Natural killer cell (primary cell): ENCODE measurements around the gene MMAA. TPM values are rescaled to one million over a fixed set of nuclear protein-coding genes. Genes with fewer than 3 reads are reported as not detected.

Source experiments
- ATAC-seq, 3 donors: fragments of 150-1000 bp in 2 of 3; fragments of 200-7000 bp in 1 of 3; cut with Tn5 transposase; 1 replicate in 1 of 3; 2 replicates in 2 of 3; pipeline ENCODE4 v1.10.0; 2021; ENCODE audit warnings: mild to moderate bottlenecking in 2 of 3, moderate library complexity in 2 of 3
- DNase-seq, 2 donors: peaks; one replicate each; pipeline versions ENCODE4 v3.0.0 to v3.0.0-alpha.2; 2013 to 2021; ENCODE audit warnings: mixed read lengths in 1 of 2
- H3K27ac ChIP-seq: one replicate; pipeline ENCODE4 v1.5.1; 2013; ENCODE audit warnings: mild to moderate bottlenecking, low read length
- H3K27me3 ChIP-seq: one replicate; pipeline ENCODE4 v1.6.1; 2013; ENCODE audit warnings: low read length; ENCODE audit not compliant: control insufficient read depth, insufficient read depth
- H3K36me3 ChIP-seq: one replicate; pipeline ENCODE4 v1.6.1; 2013; ENCODE audit warnings: low read length; ENCODE audit not compliant: control insufficient read depth, insufficient read depth
- H3K4me1 ChIP-seq: one replicate; pipeline ENCODE4 v1.6.1; 2013; ENCODE audit warnings: low read length; ENCODE audit not compliant: control insufficient read depth, insufficient read depth
- H3K4me3 ChIP-seq: one replicate; pipeline ENCODE4 v1.5.1; 2013; ENCODE audit warnings: low read length
- H3K9me3 ChIP-seq: one replicate; pipeline ENCODE4 v1.6.1; 2013; ENCODE audit warnings: low read length; ENCODE audit not compliant: control insufficient read depth, insufficient read depth
- H3K27ac Mint-ChIP-seq, 2 donors: one replicate each; pipeline ENCODE4 v1.8.0; 2022; ENCODE audit warnings: mild to moderate bottlenecking in 2 of 2, mixed read lengths in 2 of 2, moderate library complexity in 1 of 2
- H3K27me3 Mint-ChIP-seq, 2 donors: one replicate each; pipeline ENCODE4 v1.8.0; 2022; ENCODE audit warnings: low read depth in 2 of 2, mixed read lengths in 2 of 2
- H3K36me3 Mint-ChIP-seq: one replicate; pipeline ENCODE4 v1.8.0; 2022; ENCODE audit warnings: mixed read lengths
- H3K4me1 Mint-ChIP-seq, 2 donors: one replicate each; pipeline ENCODE4 v1.8.0; 2022; ENCODE audit warnings: mixed read lengths in 2 of 2
- H3K4me3 Mint-ChIP-seq: one replicate; pipeline ENCODE4 v1.8.0; 2022; ENCODE audit warnings: mild to moderate bottlenecking, moderate library complexity, mixed read lengths
- H3K9me3 Mint-ChIP-seq, 2 donors: one replicate each; pipeline ENCODE4 v1.8.0; 2022; ENCODE audit warnings: mixed read lengths in 2 of 2
- WGBS: methylation state at CpG from one replicate; pipeline ENCODE4 v1.1.7; 2013; ENCODE audit warnings: missing lambda C conversion rate; ENCODE audit not compliant: insufficient coverage; 5-methylcytosine and 5-hydroxymethylcytosine counted together
- intact Hi-C: fragments of 100-400 bp; cut with micrococcal nuclease; formaldehyde crosslinking; loops from one replicate; pipeline ENCODE4 v1.14.2; 2022
- total RNA-seq, 4 donors: library from RNA; stranded (reverse); fragments of 120-200 nt in 1 of 4; gene quantifications; one replicate each; pipeline versions ENCODE4 v1.2.3 to v1.2.4, GENCODE V29; 2013 to 2022
- TF ChIP-seq, protein P1 (sequence below): fragments of 200-600 bp; IDR thresholded peaks from one replicate; pipeline ENCODE4 v1.8.0; 2022; ENCODE audit warnings: antibody characterized with exemption

MMAA gene
- total RNA-seq, 3 donors from 2014 or later (not counting 1 experiment from before 2014, with no cell fraction given): 7.8 to 11.7 (median 9.7) TPM

DNA sequence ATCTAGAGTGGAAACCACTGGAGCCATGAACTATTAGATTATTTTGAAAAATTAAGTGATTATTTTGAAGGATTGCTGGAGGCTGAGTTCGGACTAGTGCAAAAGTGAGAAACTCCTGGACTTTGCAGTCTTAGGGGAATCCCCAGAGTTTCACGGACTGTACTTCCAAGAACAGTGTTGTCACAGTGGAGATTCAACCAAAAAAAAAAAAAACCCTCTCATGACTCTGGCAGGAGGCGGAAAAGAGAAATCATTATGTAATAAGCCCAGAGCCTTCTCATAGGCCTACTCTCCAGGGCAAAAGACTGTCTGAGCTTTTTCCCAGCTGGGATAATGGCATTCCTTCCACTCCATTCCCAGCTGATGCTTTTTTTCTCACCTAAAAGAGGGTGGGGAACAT is 44.0 kb downstream of the MMAA start:
- DNase-seq (no peak), ATAC-seq (no peak)
- Histone ChIP-seq H3K9me3 (no peaks in the 10 kb centered on the region), H3K4me3 (no peak overlapping the region), H3K4me1 (no peaks in the 10 kb centered on the region), H3K27me3 (no peaks in the 10 kb centered on the region), H3K36me3 (no peaks in the 10 kb centered on the region), H3K27ac (no peak overlapping the region)
- H3K4me1 Mint-ChIP-seq: no peaks in the 10 kb centered on the region
- WGBS: 96% methylated on average over 3 of the region's 3 CpGs
- H3K27ac Mint-ChIP-seq: no peak overlapping the region
- no peaks in the 10 kb centered on the region for H3K27me3 Mint-ChIP-seq
- peaks cover 0 to 6% of the 10 kb centered on the region in 2 donors for H3K9me3 Mint-ChIP-seq
- peaks cover 18% of the 10 kb centered on the region for H3K36me3 Mint-ChIP-seq
- TF ChIP-seq, protein P1, sequence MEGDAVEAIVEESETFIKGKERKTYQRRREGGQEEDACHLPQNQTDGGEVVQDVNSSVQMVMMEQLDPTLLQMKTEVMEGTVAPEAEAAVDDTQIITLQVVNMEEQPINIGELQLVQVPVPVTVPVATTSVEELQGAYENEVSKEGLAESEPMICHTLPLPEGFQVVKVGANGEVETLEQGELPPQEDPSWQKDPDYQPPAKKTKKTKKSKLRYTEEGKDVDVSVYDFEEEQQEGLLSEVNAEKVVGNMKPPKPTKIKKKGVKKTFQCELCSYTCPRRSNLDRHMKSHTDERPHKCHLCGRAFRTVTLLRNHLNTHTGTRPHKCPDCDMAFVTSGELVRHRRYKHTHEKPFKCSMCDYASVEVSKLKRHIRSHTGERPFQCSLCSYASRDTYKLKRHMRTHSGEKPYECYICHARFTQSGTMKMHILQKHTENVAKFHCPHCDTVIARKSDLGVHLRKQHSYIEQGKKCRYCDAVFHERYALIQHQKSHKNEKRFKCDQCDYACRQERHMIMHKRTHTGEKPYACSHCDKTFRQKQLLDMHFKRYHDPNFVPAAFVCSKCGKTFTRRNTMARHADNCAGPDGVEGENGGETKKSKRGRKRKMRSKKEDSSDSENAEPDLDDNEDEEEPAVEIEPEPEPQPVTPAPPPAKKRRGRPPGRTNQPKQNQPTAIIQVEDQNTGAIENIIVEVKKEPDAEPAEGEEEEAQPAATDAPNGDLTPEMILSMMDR: no peak
- intact Hi-C loops: no loop called here
- no peak overlapping the region for H3K4me3 Mint-ChIP-seq

DNA sequence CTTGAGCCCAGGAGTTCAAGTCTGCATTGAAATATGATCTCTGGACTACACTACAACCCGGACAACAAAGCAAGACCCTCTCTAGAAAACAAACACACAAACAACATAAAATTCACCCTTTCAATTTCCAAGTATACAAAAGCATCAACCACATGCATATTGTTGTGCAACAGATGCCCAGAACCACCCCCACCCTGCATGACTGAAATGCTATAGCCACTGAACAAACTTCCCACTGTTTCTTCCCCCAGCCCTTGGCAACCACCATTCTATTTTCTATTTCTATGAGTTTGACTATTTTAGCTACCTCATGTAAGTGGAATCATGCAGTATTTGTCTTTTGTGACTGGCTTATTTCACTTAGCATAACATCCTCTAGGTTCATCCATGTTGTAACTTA is 46.6 kb downstream of the MMAA start:
- Mint-ChIP-seq H3K36me3 (peaks cover 9% of the 10 kb centered on the region), H3K27me3 (no peaks in the 10 kb centered on the region), H3K4me3 (no peak overlapping the region), H3K27ac (no peak overlapping the region), H3K4me1 (no peaks in the 10 kb centered on the region), H3K9me3 (peaks cover 0 to 6% of the 10 kb centered on the region in 2 donors)
- TF ChIP-seq, protein P1: no peak
- DNase-seq (no peak), ATAC-seq (no peak)
- Histone ChIP-seq H3K9me3 (no peaks in the 10 kb centered on the region), H3K27me3 (no peaks in the 10 kb centered on the region), H3K4me1 (no peaks in the 10 kb centered on the region), H3K4me3 (no peak overlapping the region), H3K27ac (no peak overlapping the region), H3K36me3 (no peaks in the 10 kb centered on the region)
- WGBS: 89% methylated on average over 1 of the region's 1 CpG
- intact Hi-C loops: no loop called here

DNA sequence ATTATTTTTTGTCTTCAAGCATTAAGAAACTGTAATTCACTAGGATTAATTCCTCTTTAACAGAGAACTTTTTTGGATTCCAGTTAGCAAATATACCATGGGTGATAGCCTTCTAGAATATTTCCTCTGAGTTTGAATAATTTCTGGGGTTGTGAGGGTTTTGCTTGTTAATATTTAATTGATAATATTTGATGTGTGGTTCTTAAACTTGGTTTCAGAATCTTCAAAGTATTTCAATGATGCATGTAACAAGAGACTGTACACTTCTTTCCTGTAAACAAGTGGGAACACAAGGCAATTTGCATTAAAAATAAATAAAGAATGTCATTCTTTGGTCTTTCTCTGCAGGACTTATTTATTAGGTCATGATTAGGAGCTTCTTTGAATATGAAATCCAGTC is 51.2 kb downstream of the MMAA start:
- Histone ChIP-seq H3K27me3 (no peaks in the 10 kb centered on the region), H3K36me3 (no peaks in the 10 kb centered on the region), H3K4me1 (no peaks in the 10 kb centered on the region), H3K4me3 (no peak overlapping the region), H3K27ac (no peak overlapping the region), H3K9me3 (no peaks in the 10 kb centered on the region)
- Mint-ChIP-seq H3K36me3 (no peaks in the 10 kb centered on the region), H3K27ac (no peak overlapping the region), H3K9me3 (no peaks in the 10 kb centered on the region), H3K27me3 (no peaks in the 10 kb centered on the region), H3K4me1 (no peaks in the 10 kb centered on the region), H3K4me3 (no peak overlapping the region)
- ATAC-seq (no peak), DNase-seq (no peak)
- TF ChIP-seq, protein P1: no peak
- intact Hi-C loops: no loop called here

DNA sequence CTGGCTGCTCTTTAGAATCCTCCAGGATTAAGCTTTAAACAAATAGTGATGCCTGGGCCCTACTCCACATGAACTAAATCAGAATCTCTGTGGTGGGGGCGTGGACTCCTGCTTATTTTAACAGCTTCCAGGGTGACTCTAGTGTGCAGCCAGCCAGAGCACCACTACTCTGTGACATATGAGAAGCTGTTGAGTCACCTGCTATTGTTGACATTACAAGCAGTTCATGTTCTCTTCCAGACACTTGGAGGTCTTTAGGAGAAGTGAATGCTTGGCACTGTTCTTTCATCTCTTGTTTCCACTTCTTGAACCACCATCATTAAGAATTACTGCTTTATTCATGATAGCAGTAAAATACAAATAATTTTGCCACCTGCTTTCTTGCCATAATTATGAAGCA is 60.3 kb downstream of the MMAA start:
- H3K4me3 Mint-ChIP-seq: no peak overlapping the region
- DNase-seq (no peak), ATAC-seq (no peak)
- peaks cover 5 to 36% of the 10 kb centered on the region in 2 donors for H3K27me3 Mint-ChIP-seq
- no peaks in the 10 kb centered on the region for H3K27me3 ChIP-seq
- no peaks in the 10 kb centered on the region for H3K9me3 Mint-ChIP-seq
- no peaks in the 10 kb centered on the region for H3K9me3 ChIP-seq
- no peaks in the 10 kb centered on the region for H3K4me1 Mint-ChIP-seq
- H3K27ac ChIP-seq: no peak overlapping the region
- H3K36me3 ChIP-seq: no peaks in the 10 kb centered on the region
- WGBS: 88% methylated on average over 1 of the region's 1 CpG
- TF ChIP-seq, protein P1: no peak
- H3K4me1 ChIP-seq: no peaks in the 10 kb centered on the region
- no peak overlapping the region for H3K27ac Mint-ChIP-seq
- intact Hi-C loops: no loop called here
- no peak overlapping the region for H3K4me3 ChIP-seq
- H3K36me3 Mint-ChIP-seq: no peaks in the 10 kb centered on the region
